ENCODE data around the gene CLCA4. TPM values are rescaled to one million over a fixed set of nuclear protein-coding genes. Genes with fewer than 3 reads are reported as not detected.

Gene CLCA4
- total RNA-seq, 1 donor from 2014 or later: not detected

- TF ChIP-seq CTCF (IDR thresholded peaks at IDR 0.05): no peak
- H3K27me3 Mint-ChIP-seq (ENCODE audit: low read depth): peaks cover 4% of the 10 kb centered on the region
- H3K4me1 Mint-ChIP-seq (ENCODE audit: low read depth): no peaks in the 10 kb centered on the region
- H3K36me3 Mint-ChIP-seq (ENCODE audit: low read depth): no peaks in the 10 kb centered on the region
- H3K9me3 Mint-ChIP-seq (ENCODE audit: low read depth): no peaks in the 10 kb centered on the region
- H3K27ac Mint-ChIP-seq (ENCODE audit: unreplicated experiment): no peak overlapping the region
- H3K4me3 Mint-ChIP-seq (ENCODE audit: unreplicated experiment): no peak overlapping the region
- no peak for DNase-seq (ENCODE audit: low spot score)
Measured at GRCh38 chr1:86582161-86582560, 35.3 kb downstream of the CLCA4 start.

- H3K27ac Mint-ChIP-seq (ENCODE audit: unreplicated experiment): no peak overlapping the region
- no peaks in the 10 kb centered on the region for H3K4me1 Mint-ChIP-seq (ENCODE audit: low read depth)
- peaks cover 8% of the 10 kb centered on the region for H3K27me3 Mint-ChIP-seq (ENCODE audit: low read depth)
- TF ChIP-seq CTCF (IDR thresholded peaks at IDR 0.05): no peak
- no peaks in the 10 kb centered on the region for H3K9me3 Mint-ChIP-seq (ENCODE audit: low read depth)
- H3K36me3 Mint-ChIP-seq (ENCODE audit: low read depth): no peaks in the 10 kb centered on the region
- H3K4me3 Mint-ChIP-seq (ENCODE audit: unreplicated experiment): no peak overlapping the region
- no peak for DNase-seq (ENCODE audit: low spot score)
Measured at GRCh38 chr1:86583032-86583431, 36.2 kb downstream of the CLCA4 start.

- Mint-ChIP-seq H3K4me3 (ENCODE audit: unreplicated experiment) (no peak overlapping the region), H3K9me3 (ENCODE audit: low read depth) (no peaks in the 10 kb centered on the region), H3K27me3 (ENCODE audit: low read depth) (peaks cover 8% of the 10 kb centered on the region), H3K4me1 (ENCODE audit: low read depth) (no peaks in the 10 kb centered on the region), H3K27ac (ENCODE audit: unreplicated experiment) (no peak overlapping the region), H3K36me3 (ENCODE audit: low read depth) (no peaks in the 10 kb centered on the region)
- no peak for TF ChIP-seq CTCF (IDR thresholded peaks at IDR 0.05)
- no peak for DNase-seq (ENCODE audit: low spot score)
Measured at GRCh38 chr1:86583593-86583992, 36.7 kb downstream of the CLCA4 start.

- Mint-ChIP-seq H3K9me3 (ENCODE audit: low read depth) (peaks cover 13% of the 10 kb centered on the region), H3K4me3 (ENCODE audit: unreplicated experiment) (no peak overlapping the region), H3K27ac (ENCODE audit: unreplicated experiment) (no peak overlapping the region), H3K36me3 (ENCODE audit: low read depth) (no peaks in the 10 kb centered on the region), H3K4me1 (ENCODE audit: low read depth) (no peaks in the 10 kb centered on the region), H3K27me3 (ENCODE audit: low read depth) (peaks cover 3% of the 10 kb centered on the region)
- no peak for TF ChIP-seq CTCF (IDR thresholded peaks at IDR 0.05)
- DNase-seq (ENCODE audit: low spot score): no peak
Measured at GRCh38 chr1:86594284-86594770, 47.4 kb downstream of the CLCA4 start.

- peaks cover 18% of the 10 kb centered on the region for H3K9me3 Mint-ChIP-seq (ENCODE audit: low read depth)
- TF ChIP-seq CTCF (IDR thresholded peaks at IDR 0.05): no peak
- H3K27me3 Mint-ChIP-seq (ENCODE audit: low read depth): no peaks in the 10 kb centered on the region
- H3K4me1 Mint-ChIP-seq (ENCODE audit: low read depth): no peaks in the 10 kb centered on the region
- no peaks in the 10 kb centered on the region for H3K36me3 Mint-ChIP-seq (ENCODE audit: low read depth)
- no peak overlapping the region for H3K27ac Mint-ChIP-seq (ENCODE audit: unreplicated experiment)
- no peak overlapping the region for H3K4me3 Mint-ChIP-seq (ENCODE audit: unreplicated experiment)
- DNase-seq (ENCODE audit: low spot score): no peak
Measured at GRCh38 chr1:86596224-86596623, 49.3 kb downstream of the CLCA4 start.

All from chondrocyte (in vitro differentiated cells).